Measurements from ENCODE around the gene CREB3.

Gene CREB3

GRCh38 chr9:35728041-35728971 lies 4.2 kb upstream of the CREB3 start:
- DNase-seq: no peak

- no peak for DNase-seq
These were observed 3.4 kb upstream of the CREB3 start for GRCh38 chr9:35729101-35729500.

GRCh38 chr9:35729700-35730485 lies 2.6 kb upstream of the CREB3 start:
- no peak for DNase-seq

- DNase-seq: no peak
These were observed 2.0 kb upstream of the CREB3 start for GRCh38 chr9:35730486-35730854.

- no peak for DNase-seq
These were observed 866 bp upstream of the CREB3 start for GRCh38 chr9:35731415-35732184.

GRCh38 chr9:35732800-35733541 lies 505 bp downstream of the CREB3 start:
- peak; percentile 35 for DNase-seq

- no peak for DNase-seq
These were observed 1.6 kb downstream of the CREB3 start for GRCh38 chr9:35734096-35734495.

GRCh38 chr9:35736201-35736633 lies 3.8 kb downstream of the CREB3 start:
- peak; percentile 10 for DNase-seq

GRCh38 chr9:35737143-35737542 lies 4.7 kb downstream of the CREB3 start:
- no peak for DNase-seq

GRCh38 chr9:35738186-35738585 lies 5.7 kb downstream of the CREB3 start:
- no peak for DNase-seq

- no peak for DNase-seq
These were observed 6.5 kb downstream of the CREB3 start for GRCh38 chr9:35738924-35739323.

GRCh38 chr9:35740243-35740642 lies 7.8 kb downstream of the CREB3 start:
- no peak for DNase-seq

GRCh38 chr9:35741740-35742139 lies 9.3 kb downstream of the CREB3 start:
- no peak for DNase-seq

GRCh38 chr9:35743452-35743851 lies 11.0 kb downstream of the CREB3 start:
- DNase-seq: no peak

- DNase-seq: no peak
These were observed 11.5 kb downstream of the CREB3 start for GRCh38 chr9:35743880-35744518.

GRCh38 chr9:35745569-35745968 lies 13.1 kb downstream of the CREB3 start:
- DNase-seq: no peak

GRCh38 chr9:35746583-35746982 lies 14.1 kb downstream of the CREB3 start:
- DNase-seq: no peak

- DNase-seq: no peak
These were observed 15.9 kb downstream of the CREB3 start for GRCh38 chr9:35748242-35748857.

GRCh38 chr9:35748858-35749514 lies 16.5 kb downstream of the CREB3 start, which contains the start of the genes GBA2 and RGP1:
Gene GBA2 (minus strand): TSS chr9:35749228. CDS start chr9:35748704, 524 bp downstream.
Gene RGP1 (plus strand): TSS chr9:35749287. CDS start chr9:35749756, 469 bp downstream.
- DNase-seq: peak; percentile 46

- no peak for DNase-seq
These were observed 17.2 kb downstream of the CREB3 start for GRCh38 chr9:35749515-35750255.
